ENCODE measurements around the gene NCOA5.

NCOA5 gene

DNA sequence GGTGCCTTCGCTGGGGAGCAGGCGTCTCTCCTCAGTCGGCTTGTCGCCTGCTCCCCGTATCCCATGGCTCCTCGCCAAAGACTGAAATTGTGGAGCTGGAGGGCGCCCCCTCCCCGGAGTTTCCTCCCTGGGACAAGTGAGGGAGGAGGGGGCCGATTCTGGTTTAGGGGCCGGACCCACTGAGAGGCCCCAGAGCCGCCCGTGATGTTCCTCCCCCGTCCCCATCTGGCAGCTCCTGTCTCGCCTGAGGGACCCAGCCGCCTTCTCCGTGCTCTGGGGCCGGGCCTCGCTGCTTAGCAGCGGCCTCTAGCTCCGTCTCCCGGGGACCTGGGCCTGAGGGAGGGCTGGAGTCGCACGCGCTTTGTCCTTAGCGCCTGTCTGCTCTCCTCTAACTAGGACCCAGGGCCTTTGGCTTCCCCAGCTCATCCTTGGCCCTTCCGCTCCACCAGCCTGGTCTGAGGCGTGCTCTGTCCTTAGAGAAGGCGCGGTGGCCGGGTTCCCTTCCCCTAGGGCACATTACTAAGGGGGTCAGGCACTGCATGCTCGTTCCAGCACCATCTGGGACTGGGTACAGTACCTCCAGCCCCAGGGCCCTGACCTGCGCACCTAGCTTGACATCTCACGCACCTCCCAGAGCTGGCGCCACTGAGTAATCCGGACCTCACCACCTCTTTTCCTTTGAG is 31.0 kb downstream of the NCOA5 start:
- DNase-seq = no peak

DNA sequence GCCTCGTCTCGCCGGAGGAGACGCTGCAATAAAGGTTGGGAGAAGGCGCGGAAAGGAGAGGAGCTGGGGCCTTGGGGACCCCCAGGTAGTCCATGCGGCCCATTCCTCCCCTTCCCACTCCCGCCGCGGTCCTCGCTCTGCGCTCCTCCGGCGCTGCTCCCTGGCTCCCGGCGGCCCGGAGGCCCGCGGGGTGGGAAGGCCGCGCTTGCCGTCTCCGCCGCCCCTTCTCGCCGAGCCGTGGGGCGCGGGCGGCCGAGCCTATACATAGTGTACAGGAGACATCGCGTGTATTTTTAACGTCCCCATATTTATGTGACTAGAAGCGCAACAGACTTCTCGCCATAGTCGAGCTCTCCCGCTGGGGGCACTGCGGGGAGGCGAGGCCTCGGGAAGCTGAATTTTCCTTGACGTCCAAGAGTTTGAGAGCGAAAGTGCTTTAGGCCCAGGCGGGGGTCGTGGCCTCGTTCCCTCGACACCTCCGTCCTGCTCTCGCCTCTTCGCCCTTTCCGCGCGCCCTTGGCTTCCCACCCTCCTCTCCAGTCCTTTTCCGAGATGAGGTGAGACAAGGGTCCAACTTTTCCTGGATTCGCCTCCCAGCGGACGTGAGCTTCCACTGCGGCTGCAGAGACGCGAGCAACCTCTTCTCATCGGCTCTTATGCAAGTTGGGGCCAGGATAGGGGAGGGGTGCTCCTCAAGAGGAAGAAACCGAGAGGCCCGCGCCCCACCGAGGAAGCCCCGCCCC is 31.7 kb downstream of the NCOA5 start:
- DNase-seq = no peak

DNA sequence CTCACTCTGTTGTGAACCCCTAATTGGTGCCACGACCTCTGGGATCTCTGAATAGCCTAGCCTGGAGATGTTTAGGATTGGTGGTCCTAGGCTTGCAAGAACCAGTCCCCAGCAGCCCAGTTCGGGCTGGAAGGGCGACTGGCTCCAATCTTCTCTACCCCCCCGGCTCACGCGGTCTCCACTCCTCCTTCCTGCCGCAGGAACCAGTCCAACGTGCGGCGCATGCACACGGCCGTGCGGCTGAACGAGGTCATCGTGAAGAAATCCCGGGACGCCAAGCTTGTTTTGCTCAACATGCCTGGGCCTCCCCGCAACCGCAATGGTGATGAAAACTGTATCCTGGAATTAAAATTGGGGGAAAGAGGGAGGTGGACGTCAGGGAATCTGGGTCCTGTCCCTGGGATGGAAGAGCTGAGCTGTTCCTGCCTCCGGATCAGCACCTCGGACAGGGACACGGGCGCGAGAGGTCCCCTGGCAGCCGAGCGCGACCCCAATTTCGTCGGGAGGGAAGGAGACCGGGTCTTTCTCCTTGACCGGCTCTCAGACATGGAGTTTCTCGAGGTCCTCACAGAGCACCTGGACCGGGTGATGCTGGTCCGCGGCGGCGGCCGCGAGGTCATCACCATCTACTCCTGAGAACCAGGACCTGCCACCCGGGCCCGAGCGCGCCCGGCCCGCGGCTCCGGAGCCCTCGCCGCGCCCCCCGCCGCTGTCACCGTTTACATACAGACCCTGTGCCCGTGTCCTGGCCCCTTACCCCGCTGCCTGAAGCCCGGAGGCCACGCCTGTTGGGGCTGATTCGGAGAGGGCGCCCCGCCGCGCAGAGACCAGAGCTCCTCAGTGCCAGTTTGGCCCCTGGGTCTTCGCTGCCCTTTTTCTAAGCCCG is 32.5 kb downstream of the NCOA5 start:
- DNase-seq = no peak

DNA sequence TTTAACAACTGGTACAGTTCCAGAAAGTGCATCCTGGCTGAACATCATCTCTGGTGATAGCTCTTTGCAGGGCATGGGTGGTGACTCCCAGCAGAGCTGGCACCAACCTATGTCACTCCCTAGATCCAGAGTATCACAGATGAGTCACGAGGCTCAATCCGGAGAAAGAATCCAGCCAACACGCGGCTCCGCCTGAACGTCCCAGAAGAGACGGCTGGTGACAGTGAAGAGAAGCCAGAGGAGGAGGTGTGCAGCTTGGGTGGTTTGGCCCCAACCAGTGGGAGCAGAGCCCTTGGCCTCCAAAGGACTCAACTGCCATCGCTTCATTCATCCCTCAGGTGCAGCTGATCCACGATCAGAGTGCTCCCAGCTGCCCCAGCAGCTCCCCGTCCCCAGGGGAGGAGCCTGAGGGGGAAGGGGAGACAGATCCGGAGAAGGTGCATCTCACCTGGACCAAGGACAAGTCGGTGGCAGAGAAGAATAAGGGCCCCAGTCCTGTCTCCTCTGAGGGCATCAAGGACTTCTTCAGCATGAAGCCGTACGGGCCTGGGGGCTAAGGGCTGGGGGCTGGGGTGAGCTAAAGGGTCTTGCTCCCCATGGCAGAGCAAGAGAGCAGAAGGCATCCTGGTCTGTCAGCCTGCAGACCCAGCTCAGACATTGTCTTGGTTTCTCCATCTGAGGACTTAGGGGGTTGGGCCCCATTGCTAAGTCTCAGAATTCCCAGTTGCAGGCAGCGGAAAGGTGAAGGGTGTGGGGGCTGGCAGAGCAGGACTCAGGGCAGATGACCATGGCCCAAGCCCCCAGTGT is 33.5 kb downstream of the NCOA5 start:
- DNase-seq = no peak

DNA sequence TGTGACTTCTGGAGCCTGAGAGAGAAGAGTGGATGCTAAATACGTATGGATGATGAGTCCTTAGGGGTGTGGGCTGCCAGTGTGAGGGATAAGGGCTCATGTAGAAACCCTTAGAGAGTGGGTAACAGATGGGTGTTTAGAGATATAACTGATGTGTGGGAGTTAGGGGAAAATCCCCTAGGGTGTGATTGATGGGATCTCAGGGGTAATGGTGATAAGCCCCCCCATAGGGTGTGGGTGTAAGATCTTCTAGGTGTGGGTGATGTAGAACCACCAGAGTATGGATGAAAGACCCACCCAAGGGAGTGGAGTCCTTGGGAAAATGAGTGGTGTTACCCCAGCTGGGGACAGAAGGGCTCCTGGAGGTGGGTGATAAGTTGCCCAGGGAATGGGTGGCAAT is 34.5 kb downstream of the NCOA5 start:
- DNase-seq = no peak

DNA sequence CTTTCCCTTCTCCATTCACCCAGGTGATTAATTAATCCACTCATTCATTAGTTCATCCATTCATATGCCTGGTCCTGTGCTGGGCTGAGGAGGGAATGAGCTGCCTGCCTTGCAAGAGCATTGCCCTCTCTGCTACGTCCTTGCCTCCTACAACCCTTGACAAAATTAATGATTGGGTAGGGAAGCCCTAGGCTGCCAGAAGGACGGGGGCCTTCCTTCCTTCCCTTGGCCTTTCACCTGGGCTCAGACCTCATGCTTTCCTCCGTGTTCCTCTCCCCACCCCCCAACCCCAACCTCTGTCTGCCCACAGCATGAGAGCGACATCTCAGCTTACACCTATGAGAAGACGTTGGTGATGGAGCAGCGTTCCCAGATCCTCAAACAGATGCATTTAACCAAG is 35.2 kb downstream of the NCOA5 start:
- no peak for DNase-seq

DNA sequence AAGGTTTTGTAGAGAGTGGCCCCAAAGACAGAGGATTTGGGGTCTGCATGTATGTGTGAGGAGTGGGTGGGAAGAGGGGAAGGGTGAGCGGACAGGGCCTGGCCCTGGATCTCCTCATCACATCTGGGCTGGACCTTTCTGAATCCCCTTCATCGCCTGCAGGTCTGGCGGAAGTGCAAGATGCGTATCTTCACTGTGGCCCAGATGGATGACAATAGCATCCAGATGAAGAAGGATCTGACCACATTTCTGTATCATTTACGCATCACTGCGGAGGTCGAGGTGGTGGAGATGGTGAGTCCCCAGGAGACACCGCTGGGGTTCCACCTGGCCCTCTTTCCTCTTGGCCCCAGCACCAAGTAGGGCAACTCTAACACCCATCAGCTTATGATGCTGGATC is 36.3 kb downstream of the NCOA5 start:
- DNase-seq = no peak

DNA sequence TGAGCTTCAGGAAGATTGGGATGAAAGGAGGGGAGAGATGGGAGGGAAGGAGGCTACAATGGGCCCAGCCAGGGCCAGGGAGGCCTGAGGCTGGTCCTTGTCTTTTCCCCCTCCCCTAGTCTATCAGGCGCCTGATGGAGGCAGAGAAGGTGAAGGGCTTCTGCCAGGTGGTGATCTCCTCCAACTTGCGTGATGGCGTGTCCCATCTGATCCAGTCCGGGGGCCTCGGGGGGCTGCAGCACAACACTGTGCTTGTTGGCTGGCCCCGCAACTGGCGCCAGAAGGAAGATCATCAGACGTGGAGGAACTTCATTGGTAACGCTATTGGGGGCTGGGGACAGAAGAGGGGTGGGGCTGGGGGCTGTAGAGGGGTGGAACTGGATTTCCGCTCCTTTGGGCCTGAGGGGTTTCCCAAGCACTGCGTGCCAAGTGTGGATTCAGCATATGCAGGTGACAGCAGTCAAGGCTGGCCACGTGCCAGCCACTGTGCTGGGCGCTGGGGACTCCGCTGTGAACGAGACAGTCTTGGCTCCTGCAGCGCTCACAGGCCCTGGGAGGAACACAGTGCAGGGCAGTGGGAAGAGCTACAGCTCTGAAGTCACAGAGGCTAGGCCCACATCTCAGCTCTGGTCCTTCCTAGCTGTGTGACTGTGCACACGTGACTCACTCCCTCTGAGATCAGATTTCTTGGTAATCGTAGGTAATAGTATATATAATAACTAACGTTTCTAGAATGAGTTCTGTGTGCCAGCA is 38.0 kb downstream of the NCOA5 start:
- DNase-seq = no peak

DNA sequence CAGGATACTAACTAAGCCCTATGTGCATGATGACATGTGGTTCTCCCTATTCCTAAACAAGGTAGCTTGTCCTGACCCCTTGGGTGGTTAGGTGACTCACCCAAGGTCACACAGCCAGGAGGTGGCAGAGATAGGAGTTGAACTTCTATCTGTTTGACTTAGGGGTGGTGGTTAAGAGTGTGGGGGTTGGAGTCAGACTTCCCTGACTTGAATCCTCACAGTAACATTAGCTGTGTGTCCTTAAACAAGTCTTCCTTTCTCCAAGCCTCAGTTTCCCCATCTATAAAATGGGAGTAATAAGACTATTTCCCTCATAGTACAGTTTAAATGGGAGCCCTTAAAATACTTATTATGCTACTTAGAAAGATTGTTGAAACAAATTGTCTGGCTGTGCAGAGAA is 38.9 kb downstream of the NCOA5 start:
- no peak for DNase-seq

DNA sequence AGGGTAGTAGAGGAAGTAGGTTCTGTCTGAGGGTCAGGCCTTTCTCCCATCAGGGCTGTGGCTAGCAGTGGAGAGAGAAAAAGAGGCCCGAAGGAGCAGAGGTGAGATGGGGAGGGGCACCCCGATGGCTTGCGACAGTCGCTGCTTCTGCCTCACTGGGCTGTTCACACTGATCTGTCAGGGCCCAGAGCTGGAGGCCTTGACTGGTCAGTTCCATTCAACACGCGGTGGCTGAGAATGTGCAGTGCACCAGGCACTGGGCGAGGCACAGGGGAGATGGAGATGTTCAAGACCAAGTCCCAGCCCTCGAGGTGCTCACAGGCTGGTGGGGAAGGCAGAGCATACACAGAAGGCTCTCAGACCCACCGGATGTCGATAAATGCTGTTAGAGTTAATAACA is 39.3 kb downstream of the NCOA5 start:
- no peak for DNase-seq

DNA sequence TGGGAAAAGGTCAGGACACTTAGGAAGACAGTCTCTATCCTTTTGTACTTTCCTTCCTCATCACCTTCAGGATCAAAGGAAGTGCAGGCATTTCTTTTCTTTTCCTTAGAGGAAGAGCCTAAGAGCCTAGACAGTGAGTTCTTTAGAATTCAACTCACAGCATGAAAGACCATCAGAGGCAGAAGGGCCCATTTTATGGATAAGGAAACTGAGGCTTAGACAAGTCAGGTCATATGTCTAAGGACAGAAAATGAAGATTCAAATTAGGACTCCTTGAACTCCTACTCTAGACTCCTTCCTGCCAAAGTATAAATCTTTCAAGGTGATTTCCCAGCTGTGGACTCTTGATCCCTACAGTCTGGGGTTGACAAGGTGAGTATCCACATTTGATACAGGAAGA is 39.9 kb downstream of the NCOA5 start:
- DNase-seq = no peak

DNA sequence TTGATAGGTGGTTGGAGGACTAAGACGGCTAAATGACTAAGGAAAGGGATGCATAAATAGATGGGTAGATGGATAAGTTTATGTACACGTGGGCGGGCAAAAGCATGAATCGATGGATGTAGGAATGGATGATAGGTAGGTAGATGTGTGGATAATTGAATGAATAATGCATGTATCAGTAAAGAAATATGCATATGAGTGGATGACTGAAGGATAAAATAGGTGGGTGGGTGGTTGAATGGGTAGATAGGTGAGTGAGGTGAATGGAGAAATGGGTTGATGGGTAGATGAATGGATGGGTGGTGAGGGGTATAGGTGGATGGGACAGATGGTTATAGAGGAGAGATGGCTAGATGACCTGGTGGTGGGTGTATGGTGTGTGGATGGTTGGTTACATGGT is 40.6 kb downstream of the NCOA5 start:
- DNase-seq = no peak

DNA sequence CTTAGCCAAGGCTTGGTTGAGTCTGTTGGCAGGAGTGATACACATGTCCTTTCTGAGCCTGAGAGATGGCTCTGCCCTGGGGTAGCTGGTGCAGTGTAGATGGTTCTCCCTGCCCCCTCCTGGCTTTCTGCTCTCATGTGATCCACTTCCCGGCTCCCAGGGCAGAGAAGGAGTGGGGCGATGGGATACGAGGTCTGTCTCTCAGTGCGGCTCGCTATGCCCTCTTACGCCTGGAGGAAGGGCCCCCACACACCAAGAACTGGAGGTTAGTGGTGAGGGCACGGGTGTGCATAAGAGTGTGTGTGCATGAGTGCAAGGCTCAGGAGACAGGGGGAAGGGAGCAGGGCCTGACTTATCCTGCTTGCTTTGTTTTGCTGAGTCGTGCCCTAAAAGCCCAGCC is 41.9 kb downstream of the NCOA5 start:
- DNase-seq = no peak

DNA sequence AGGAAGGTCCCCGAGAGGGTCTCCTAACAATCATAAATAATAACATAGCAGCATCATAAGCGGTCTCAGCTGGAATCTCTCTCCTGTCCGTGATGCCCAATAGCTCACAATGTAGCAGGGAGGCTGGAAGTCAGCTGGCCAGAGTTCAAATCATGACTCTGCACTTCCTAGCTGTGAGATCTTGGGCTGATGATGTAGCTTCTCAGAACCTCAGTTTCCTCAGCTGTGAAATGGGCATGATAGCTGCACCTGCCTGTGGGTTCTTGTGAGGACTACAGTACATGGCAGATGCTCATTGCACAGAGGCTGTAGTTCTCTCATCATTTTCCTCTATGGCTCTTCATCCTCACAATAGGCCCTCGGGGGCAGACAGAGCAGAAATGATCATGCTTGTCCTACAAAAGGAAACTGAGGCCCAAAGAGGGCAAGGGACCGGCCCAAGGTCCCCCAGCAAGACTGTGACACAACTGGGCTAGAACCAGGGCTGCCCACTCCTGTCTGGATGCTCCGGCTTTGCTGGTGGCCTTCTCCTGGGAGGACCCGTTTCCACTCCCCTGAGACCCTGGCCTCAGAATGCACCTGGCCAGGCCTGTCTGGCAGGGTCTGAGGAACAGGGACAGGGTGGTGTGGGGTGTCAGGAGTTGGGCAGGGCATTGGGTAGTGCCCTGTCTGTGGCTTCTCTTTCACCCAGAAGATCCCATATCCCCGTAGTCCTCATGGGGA is 43.0 kb downstream of the NCOA5 start:
- DNase-seq = no peak

DNA sequence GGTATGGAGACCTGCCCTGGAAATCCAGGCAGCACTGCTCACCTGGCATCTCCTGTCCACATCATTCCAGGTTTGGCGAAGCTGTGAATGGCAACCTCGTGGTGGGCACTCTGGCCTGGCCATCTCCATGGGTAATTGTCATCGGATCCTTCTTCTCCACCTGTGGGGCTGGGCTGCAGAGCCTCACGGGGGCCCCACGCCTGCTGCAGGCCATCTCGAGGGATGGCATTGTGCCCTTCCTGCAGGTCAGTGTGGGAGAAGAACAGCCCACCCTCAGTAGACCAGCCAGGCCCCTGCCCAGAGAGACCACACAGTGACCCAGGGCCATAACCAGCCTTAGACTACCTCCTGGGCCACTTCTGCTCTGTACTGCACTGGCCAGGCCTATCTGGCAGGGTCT is 44.9 kb downstream of the NCOA5 start:
- no peak for DNase-seq

DNA sequence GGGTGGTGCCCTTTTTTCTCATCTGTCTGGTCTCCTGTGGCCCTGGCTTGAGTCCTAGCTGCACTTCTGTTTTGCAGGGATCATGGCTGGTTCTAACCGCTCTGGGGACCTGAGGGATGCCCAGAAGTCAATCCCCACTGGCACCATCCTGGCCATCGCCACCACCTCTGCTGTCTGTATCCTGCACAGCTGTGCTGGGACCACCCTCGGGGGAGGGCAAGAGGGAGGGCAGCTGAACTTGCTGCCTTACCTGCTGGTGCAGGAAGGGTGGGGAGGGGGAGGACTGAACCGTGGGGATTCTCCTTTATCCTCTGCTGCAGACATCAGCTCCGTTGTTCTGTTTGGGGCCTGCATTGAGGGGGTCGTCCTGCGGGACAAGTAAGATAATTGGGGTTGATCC is 46.2 kb downstream of the NCOA5 start:
- no peak for DNase-seq

DNA sequence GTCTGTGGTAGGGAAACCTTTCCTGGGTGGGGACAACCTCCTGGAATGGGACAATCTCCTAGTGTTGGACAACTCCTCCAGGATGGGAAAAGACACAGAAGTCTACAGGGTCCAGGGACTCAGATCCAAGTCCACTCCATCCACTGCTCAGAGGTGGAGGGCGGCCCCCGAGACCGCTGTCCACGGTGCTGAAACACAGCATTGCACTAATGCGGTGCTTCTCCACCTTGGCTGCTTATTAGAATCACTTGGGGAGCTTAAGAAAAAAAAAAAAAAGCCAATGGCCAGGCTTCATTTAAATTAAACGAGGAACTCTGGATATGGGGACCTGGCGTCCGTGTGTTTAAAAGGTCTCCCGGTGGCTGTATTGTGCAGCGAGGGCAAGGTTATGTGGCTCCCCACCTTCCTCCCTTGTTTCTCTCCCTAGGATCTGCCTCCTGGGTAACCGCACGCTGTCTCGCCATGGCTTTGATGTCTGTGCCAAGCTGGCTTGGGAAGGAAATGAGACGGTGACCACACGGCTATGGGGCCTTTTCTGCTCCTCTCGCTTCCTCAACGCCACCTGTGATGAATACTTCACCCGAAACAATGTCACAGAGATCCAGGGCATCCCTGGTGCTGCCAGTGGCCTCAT is 48.7 kb downstream of the NCOA5 start:
- no peak for DNase-seq

DNA sequence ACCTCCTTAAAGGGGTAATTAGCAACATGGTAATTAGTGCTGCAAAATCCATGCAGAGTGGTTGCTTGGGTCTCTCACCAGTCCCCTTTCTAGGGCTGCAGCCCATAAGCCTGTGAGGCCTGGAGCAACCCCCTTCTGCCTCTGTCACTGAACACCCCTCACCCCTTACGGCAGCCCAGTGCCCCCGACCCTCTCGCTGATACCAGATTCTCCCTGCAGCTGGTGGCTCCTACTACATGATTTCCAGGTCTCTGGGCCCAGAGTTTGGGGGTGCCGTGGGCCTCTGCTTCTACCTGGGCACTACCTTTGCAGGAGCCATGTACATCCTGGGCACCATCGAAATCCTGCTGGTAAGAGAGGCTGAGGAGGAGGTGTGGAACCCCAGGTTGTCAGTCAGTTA is 52.7 kb downstream of the NCOA5 start:
- DNase-seq = no peak

DNA sequence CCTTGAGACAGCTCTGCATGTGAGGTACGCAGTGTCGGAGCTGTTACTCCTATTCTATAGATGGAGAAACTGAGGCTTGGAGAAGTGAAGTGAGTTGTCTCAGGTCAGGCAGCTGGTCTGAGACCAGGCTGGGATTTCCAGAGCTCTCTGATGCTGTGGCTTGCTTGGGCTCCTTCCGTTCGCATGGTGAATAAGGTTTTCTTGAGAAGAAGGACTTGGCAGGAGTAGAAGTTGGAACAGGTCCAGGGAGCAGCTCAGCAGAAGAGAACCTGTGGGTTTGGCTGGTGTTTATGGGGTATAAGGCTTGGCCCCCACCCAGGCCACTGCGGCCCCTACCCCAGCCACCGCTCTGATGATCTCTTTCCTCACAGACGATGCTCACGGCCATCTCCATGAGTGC is 53.4 kb downstream of the NCOA5 start:
- no peak for DNase-seq

DNA sequence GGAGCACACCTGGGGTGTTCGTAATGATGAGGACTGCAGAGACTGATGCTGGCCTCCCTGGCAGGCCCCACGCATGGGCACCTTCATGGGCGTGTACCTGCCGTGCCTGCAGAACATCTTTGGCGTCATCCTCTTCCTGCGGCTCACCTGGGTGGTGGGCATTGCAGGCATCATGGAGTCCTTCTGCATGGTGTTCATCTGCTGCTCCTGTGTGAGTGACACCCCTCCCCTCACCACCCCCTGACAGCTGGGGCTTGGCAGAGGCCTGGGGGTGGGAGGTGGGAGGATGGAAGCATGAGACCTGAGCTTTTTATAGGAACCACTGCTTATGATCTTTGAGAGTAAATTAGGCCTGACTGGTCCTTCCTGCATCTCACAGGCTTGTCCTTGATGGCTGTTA is 54.0 kb downstream of the NCOA5 start:
- no peak for DNase-seq

DNA sequence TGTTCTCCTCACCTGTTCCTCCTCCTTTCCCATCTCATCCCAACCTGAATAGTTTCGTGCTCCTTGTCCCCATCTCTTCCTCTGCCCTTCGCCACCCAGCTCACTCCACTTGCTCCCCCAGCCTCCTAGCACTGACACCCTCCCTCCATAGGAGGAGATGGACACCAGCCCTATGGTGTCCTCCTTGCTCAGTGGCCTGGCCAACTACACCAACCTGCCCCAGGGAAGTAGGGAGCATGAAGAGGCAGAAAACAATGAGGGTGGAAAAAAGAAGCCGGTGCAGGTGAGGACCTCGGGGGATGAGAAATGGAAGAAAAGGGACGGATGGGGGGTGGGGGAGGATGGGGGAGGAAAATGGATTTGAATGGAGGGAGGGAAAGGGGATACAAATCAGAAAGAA is 54.5 kb downstream of the NCOA5 start:
- no peak for DNase-seq
